ENCODE measurements around the gene OR2J2. TPM values are rescaled to one million over a fixed set of nuclear protein-coding genes. Genes with fewer than 3 reads are reported as not detected.

The OR2J2 gene
- total and polyA plus RNA-seq, 9 of the 15 experiments (the other 6 are each of a cell fraction or from before 2014, with no cell fraction given), result not detected

- TF ChIP-seq JUN (IDR thresholded peaks at IDR 0.05; ENCODE audit: borderline replicate concordance, low read depth, low read length) (no peak), JUN (CRISPR knock-in tag; IDR thresholded peaks at IDR 0.05; ENCODE audit: borderline replicate concordance) (no peak), E4F1 (CRISPR knock-in tag; IDR thresholded peaks at IDR 0.05; ENCODE audit: borderline replicate concordance) (no peak), SETDB1 (IDR thresholded peaks at IDR 0.05; ENCODE audit: low read length) (no peak), PRPF4 (IDR thresholded peaks at IDR 0.05; ENCODE audit: insufficient read depth, low read depth, low read length, poor library complexity, severe bottlenecking) (no peak)
Observed at GRCh38 chr6:29131691-29132090, 39.0 kb upstream of the OR2J2 start (continued).

GRCh38 chr6:29137724-29138123, 33.0 kb upstream of the OR2J2 start:
- Histone ChIP-seq H3K27ac (ENCODE audit: extremely low read depth, low read depth, low read length) (no peak overlapping the region), H4K20me1 (replicated peaks; ENCODE audit: control insufficient read depth, insufficient read depth, low read length) (no peaks in the 10 kb centered on the region), H3K9me1 (ENCODE audit: control insufficient read depth, insufficient read depth, low read length) (no peaks in the 10 kb centered on the region), H2AFZ (ENCODE audit: low read depth, low read length) (no peak overlapping the region), H3K4me1 (replicated peaks in 1 of 2; ENCODE audit: control insufficient read depth in 2 of 2, insufficient read depth in 2 of 2, low read length in 2 of 2) (no peaks in the 10 kb centered on the region), H3K79me2 (ENCODE audit: control insufficient read depth, insufficient read depth, low read length) (no peaks in the 10 kb centered on the region), H3K36me3 (ENCODE audit: control insufficient read depth, insufficient read depth, low read length) (no peaks in the 10 kb centered on the region), H3K4me3 (no peak overlapping the region), H3K9ac (ENCODE audit: insufficient read depth in 1 of 2, low read depth in 2 of 2, low read length in 2 of 2) (no peak overlapping the region), H3K9me3 (replicated peaks; ENCODE audit: control insufficient read depth, insufficient read depth, low read depth, low read length) (no peaks in the 10 kb centered on the region), H3K4me2 (ENCODE audit: insufficient read depth, low read length) (no peak overlapping the region), H3K27me3 (ENCODE audit: control insufficient read depth in 2 of 2, insufficient read depth in 2 of 2, low read length in 2 of 2) (no peaks in the 10 kb centered on the region)
- TF ChIP-seq CEBPB (tag; IDR thresholded peaks at IDR 0.05) (peak; percentile 58), HMG20B (CRISPR knock-in tag; IDR thresholded peaks at IDR 0.05) (no peak), CEBPG (CRISPR knock-in tag; IDR thresholded peaks at IDR 0.05) (no peak), CEBPG (tag; conservative IDR thresholded peaks at IDR 0.05 in 1 of 2, IDR thresholded peaks at IDR 0.05 in 1 of 2) (peak in 1 of 2 experiments; percentile 30; a peak in 1 of 4 replicates)
- intact Hi-C loops (cut with micrococcal nuclease) (no loop called here), in situ Hi-C loops (cut with MboI) (no loop called here)
- no peak for DNase-seq (ENCODE audit: extremely low read depth in 1 of 4, low spot score in 3 of 4)
- 0% methylated on average over 4 of the region's 4 CpGs for WGBS (ENCODE audit: insufficient coverage, low coverage, missing lambda C conversion rate)
- POLR2A ChIA-PET, result no interaction called here
- BruUV-seq (replicated peaks), result no TSS peak
- no peak for FAIRE-seq
- CTCF ChIA-PET (ENCODE audit: low intra/inter-chr PET ratio), result no interaction called here
- ATAC-seq, result no peak
